Omental fat pad (tissue), 4 donors: ENCODE measurements around the gene MGST2. TPM values are rescaled to one million over a fixed set of nuclear protein-coding genes. Genes with fewer than 3 reads are reported as not detected.
A peak's percentile ranks its signal among the peaks of the same experiment; 100 is the strongest.

Experiments
- ATAC-seq: fragments of 150-250 bp; one replicate; pipeline ENCODE4 v1.9.1; 2016; ENCODE audit warnings: mild to moderate bottlenecking, moderate library complexity; ENCODE audit not compliant: low FRiP score
- DNase-seq: peaks from one replicate; pipeline ENCODE4 v3.0.0-alpha.2; 2019; ENCODE audit warnings: low spot score
- total RNA-seq, 4 donors: library from RNA; depleted of rRNA; stranded (reverse); fragments of >200 nt; gene quantifications; one replicate each; pipeline ENCODE4 v1.1.0, GENCODE V29; 2016
- TF ChIP-seq, protein P1 (sequence below), 3 donors: fragments of 450-650 bp; IDR thresholded peaks; one replicate each; pipeline ENCODE4 v1.5.1; 2016 to 2017; ENCODE audit warnings: antibody characterized with exemption in 3 of 3, mild to moderate bottlenecking in 3 of 3, moderate library complexity in 2 of 3

Gene MGST2
- 10 to 100 TPM; 24.6 to 83.1 (median 45.4) TPM for total RNA-seq

DNA sequence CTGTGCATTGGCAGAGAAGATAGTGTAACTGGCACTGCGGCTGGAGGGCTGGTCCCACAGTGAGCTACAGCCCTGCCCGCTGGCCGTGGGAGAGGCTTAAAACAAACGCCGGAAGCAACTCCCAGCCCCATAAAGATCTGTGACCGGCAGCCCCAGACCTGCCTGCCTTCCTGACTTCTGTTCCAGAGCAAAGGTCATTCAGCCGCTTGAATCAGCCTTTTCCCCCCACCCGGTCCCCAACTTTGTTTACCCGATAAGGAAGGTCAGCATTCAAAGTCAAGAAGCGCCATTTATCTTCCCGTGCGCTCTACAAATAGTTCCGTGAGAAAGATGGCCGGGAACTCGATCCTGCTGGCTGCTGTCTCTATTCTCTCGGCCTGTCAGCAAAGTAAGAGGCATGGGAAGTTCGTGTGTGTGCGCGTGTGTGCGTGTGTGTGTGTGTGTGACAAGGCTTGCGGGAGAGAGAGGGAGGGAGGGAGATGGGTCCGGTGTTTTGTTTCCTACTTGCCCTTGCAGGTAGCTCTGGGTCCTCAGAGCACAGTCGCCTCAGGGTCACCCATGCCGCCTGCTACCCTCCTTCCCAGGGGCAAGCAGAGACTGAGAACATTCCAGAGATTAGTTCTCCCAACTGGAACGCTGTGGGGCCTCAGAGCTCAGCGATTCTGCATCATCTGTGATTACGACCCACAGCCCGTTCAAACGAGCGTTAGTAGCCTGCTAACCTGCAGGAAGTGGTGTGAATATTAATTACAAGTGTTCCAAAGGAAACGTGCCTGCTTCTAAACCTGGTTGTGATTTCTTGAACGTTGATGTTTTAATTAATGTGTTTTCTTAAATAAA is at the start of gene MGST2:
TSS of gene MGST2 (plus strand) at position 130 of the 840 bp plus-strand sequence. CDS start at position 331, 201 bp downstream.
- TF ChIP-seq, protein P1, sequence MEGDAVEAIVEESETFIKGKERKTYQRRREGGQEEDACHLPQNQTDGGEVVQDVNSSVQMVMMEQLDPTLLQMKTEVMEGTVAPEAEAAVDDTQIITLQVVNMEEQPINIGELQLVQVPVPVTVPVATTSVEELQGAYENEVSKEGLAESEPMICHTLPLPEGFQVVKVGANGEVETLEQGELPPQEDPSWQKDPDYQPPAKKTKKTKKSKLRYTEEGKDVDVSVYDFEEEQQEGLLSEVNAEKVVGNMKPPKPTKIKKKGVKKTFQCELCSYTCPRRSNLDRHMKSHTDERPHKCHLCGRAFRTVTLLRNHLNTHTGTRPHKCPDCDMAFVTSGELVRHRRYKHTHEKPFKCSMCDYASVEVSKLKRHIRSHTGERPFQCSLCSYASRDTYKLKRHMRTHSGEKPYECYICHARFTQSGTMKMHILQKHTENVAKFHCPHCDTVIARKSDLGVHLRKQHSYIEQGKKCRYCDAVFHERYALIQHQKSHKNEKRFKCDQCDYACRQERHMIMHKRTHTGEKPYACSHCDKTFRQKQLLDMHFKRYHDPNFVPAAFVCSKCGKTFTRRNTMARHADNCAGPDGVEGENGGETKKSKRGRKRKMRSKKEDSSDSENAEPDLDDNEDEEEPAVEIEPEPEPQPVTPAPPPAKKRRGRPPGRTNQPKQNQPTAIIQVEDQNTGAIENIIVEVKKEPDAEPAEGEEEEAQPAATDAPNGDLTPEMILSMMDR (IDR thresholded peaks at IDR 0.05): no peak
- peak; percentile 42 for DNase-seq
- ATAC-seq: peak; percentile 87

GRCh38 chr4:139617702-139618490 is 47.7 kb upstream of the MGST2 start:
- TF ChIP-seq, protein P1 (IDR thresholded peaks at IDR 0.05): no peak
- no peak for ATAC-seq
- DNase-seq: no peak

GRCh38 chr4:139619644-139620043 is 46.0 kb upstream of the MGST2 start:
- ATAC-seq (no peak), DNase-seq (no peak)
- TF ChIP-seq, protein P1 (IDR thresholded peaks at IDR 0.05): no peak

- ATAC-seq (no peak), DNase-seq (no peak)
- TF ChIP-seq, protein P1 (IDR thresholded peaks at IDR 0.05): no peak
These were observed 42.7 kb upstream of the MGST2 start for GRCh38 chr4:139622901-139623381.

- DNase-seq: no peak
- TF ChIP-seq, protein P1 (IDR thresholded peaks at IDR 0.05): no peak
- no peak for ATAC-seq
These were observed 41.1 kb upstream of the MGST2 start for GRCh38 chr4:139624441-139625092.

- TF ChIP-seq, protein P1 (IDR thresholded peaks at IDR 0.05): no peak
- no peak for DNase-seq
- no peak for ATAC-seq
These were observed 40.5 kb upstream of the MGST2 start for GRCh38 chr4:139625093-139625455.
